Esophagus muscularis mucosa (tissue), 4 donors: ENCODE data around the gene RBM19. TPM values are rescaled to one million over a fixed set of nuclear protein-coding genes. Genes with fewer than 3 reads are reported as not detected.

Experiments
- DNase-seq: peaks from one replicate; pipeline ENCODE4 v3.0.0-alpha.2; 2017; ENCODE audit errors: extremely low spot score
- H3K27ac ChIP-seq, 4 donors: fragments of 200-600 bp; sonication (generic); replicated peaks in 1 of 4; 1 replicate in 3 of 4; 2 replicates in 1 of 4; pipeline ENCODE4 v1.5.1; 2016 to 2019; ENCODE audit warnings: mild to moderate bottlenecking in 1 of 4
- H3K27me3 ChIP-seq, 4 donors: fragments of 200-600 bp; sonication (generic); one replicate each; pipeline versions ENCODE4 v1.5.1 to v1.6.0; 2016 to 2019
- H3K36me3 ChIP-seq, 4 donors: fragments of 200-600 bp; sonication (generic); one replicate each; pipeline ENCODE4 v1.5.1; 2016 to 2019
- H3K4me1 ChIP-seq, 4 donors: fragments of 200-600 bp; sonication (generic); one replicate each; pipeline ENCODE4 v1.5.1; 2016 to 2019
- H3K4me3 ChIP-seq, 4 donors: fragments of 200-600 bp; sonication (generic); 1 replicate in 2 of 4; 2 replicates in 2 of 4; pipeline ENCODE4 v1.5.1; 2016 to 2019; ENCODE audit warnings: mild to moderate bottlenecking in 4 of 4, moderate library complexity in 1 of 4
- H3K9me3 ChIP-seq, 4 donors: fragments of 200-600 bp; sonication (generic); 1 replicate in 3 of 4; 2 replicates in 1 of 4; pipeline ENCODE4 v1.5.1; 2016 to 2019
- EP300 ChIP-seq: sonication (generic); formaldehyde crosslinking; IDR thresholded peaks from one replicate; pipeline ENCODE4 v1.6.1; 2017; ENCODE audit warnings: antibody characterized with exemption
- POLR2A ChIP-seq: fragments of 450-650 bp; IDR thresholded peaks from one replicate; pipeline ENCODE4 v1.6.1; 2017; ENCODE audit warnings: antibody characterized with exemption, moderate library complexity, mild to moderate bottlenecking, low read depth
- POLR2AphosphoS5 ChIP-seq, 2 donors: sonication (generic); formaldehyde crosslinking; IDR thresholded peaks; one replicate each; pipeline ENCODE4 v1.6.1; 2017; ENCODE audit warnings: antibody characterized with exemption in 2 of 2
- WGBS: methylation state at CpG from one replicate; pipeline ENCODE4 v1.1.5; 2018; 5-methylcytosine and 5-hydroxymethylcytosine counted together
- intact Hi-C: fragments of 100-400 bp; cut with DNase I; formaldehyde crosslinking; loops from one replicate; pipeline ENCODE4 v1.15.1; 2023
- total RNA-seq, 4 donors: library from RNA; depleted of rRNA; stranded (reverse); fragments of >200 nt; gene quantifications; one replicate each; pipeline versions ENCODE4 v1.1.0 to v1.2.1, GENCODE V29; 2016
- TF ChIP-seq, protein P1 (sequence below), 3 experiments: fragments of 200-600 bp in 2 of 3; fragments of 450-650 bp in 1 of 3; sonication (generic) in 2 of 3; IDR thresholded peaks; one replicate each; pipeline ENCODE4 v1.5.1; 2017 to 2019; ENCODE audit warnings: antibody characterized with exemption in 3 of 3, mild to moderate bottlenecking in 2 of 3, moderate library complexity in 1 of 3

Gene RBM19
- total RNA-seq, 4 donors from 2014 or later = 26.7 to 40.0 (median 27.4) TPM

- intact Hi-C loops = no loop called here
- no peaks in the 10 kb centered on the region for H3K9me3 ChIP-seq
- TF ChIP-seq EP300 (no peak), POLR2AphosphoS5 (IDR thresholded peaks at IDR 0.05) (no peak), POLR2A (no peak)
- TF ChIP-seq, protein P1, sequence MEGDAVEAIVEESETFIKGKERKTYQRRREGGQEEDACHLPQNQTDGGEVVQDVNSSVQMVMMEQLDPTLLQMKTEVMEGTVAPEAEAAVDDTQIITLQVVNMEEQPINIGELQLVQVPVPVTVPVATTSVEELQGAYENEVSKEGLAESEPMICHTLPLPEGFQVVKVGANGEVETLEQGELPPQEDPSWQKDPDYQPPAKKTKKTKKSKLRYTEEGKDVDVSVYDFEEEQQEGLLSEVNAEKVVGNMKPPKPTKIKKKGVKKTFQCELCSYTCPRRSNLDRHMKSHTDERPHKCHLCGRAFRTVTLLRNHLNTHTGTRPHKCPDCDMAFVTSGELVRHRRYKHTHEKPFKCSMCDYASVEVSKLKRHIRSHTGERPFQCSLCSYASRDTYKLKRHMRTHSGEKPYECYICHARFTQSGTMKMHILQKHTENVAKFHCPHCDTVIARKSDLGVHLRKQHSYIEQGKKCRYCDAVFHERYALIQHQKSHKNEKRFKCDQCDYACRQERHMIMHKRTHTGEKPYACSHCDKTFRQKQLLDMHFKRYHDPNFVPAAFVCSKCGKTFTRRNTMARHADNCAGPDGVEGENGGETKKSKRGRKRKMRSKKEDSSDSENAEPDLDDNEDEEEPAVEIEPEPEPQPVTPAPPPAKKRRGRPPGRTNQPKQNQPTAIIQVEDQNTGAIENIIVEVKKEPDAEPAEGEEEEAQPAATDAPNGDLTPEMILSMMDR (IDR thresholded peaks at IDR 0.05) = no peak
- no peak overlapping the region for H3K4me3 ChIP-seq
- H3K27ac ChIP-seq = no peak overlapping the region
- DNase-seq = no peak
- H3K4me1 ChIP-seq = peaks cover 0 to 2% (median 0%) of the 10 kb centered on the region in 4 donors
- H3K36me3 ChIP-seq = peaks cover 0 to 18% (median 4%) of the 10 kb centered on the region in 4 donors
- H3K27me3 ChIP-seq = no peaks in the 10 kb centered on the region
- 92% methylated on average over 3 of the region's 3 CpGs for whole genome bisulfite sequencing
Measured at GRCh38 chr12:113868365-113868764, 97.8 kb downstream of the RBM19 start.

GRCh38 chr12:113867258-113867657 is 98.9 kb downstream of the RBM19 start:
- H3K4me1 ChIP-seq = peaks cover 0 to 3% (median 0%) of the 10 kb centered on the region in 4 donors
- no peak overlapping the region for H3K27ac ChIP-seq
- no peaks in the 10 kb centered on the region for H3K27me3 ChIP-seq
- intact Hi-C loops = no loop called here
- no peak overlapping the region for H3K4me3 ChIP-seq
- 89% methylated on average over 6 of the region's 6 CpGs for WGBS
- no peak for DNase-seq
- no peaks in the 10 kb centered on the region for H3K9me3 ChIP-seq
- TF ChIP-seq, protein P1 (IDR thresholded peaks at IDR 0.05) = peak in 1 of 3 experiments; percentile 7
- no peak for TF ChIP-seq POLR2AphosphoS5 (IDR thresholded peaks at IDR 0.05)
- TF ChIP-seq POLR2A = no peak
- H3K36me3 ChIP-seq = peaks cover 0 to 20% (median 4%) of the 10 kb centered on the region in 4 donors

GRCh38 chr12:113866496-113866895 is 99.6 kb downstream of the RBM19 start:
- Histone ChIP-seq H3K27me3 (no peaks in the 10 kb centered on the region), H3K36me3 (peaks cover 0 to 28% (median 2%) of the 10 kb centered on the region in 4 donors), H3K9me3 (no peaks in the 10 kb centered on the region), H3K4me3 (no peak overlapping the region), H3K4me1 (peaks cover 0 to 3% (median 0%) of the 10 kb centered on the region in 4 donors), H3K27ac (no peak overlapping the region)
- no peak for TF ChIP-seq EP300
- no peak for TF ChIP-seq POLR2A
- TF ChIP-seq POLR2AphosphoS5 (IDR thresholded peaks at IDR 0.05) = no peak
- TF ChIP-seq, protein P1 (IDR thresholded peaks at IDR 0.05) = no peak
- intact Hi-C loops = no loop called here
- WGBS = 100% methylated on average over 1 of the region's 1 CpG
- no peak for DNase-seq

GRCh38 chr12:113863455-113863845 is 102.7 kb downstream of the RBM19 start:
- H3K4me3 ChIP-seq = no peak overlapping the region
- TF ChIP-seq POLR2AphosphoS5 (IDR thresholded peaks at IDR 0.05) = no peak
- no peak for TF ChIP-seq POLR2A
- TF ChIP-seq, protein P1 (IDR thresholded peaks at IDR 0.05) = no peak
- no peak for TF ChIP-seq EP300
- H3K36me3 ChIP-seq = peaks cover 5 to 21% (median 15%) of the 10 kb centered on the region in 4 donors
- intact Hi-C loops = no loop called here
- no peaks in the 10 kb centered on the region for H3K9me3 ChIP-seq
- 86% methylated on average over 2 of the region's 2 CpGs for WGBS
- H3K4me1 ChIP-seq = peaks cover 0 to 3% (median 0%) of the 10 kb centered on the region in 4 donors
- no peak for DNase-seq
- H3K27ac ChIP-seq = no peak overlapping the region
- no peaks in the 10 kb centered on the region for H3K27me3 ChIP-seq
